22Rv1 (cell line): ENCODE measurements around the gene MFSD6.

Experiments
- H3K27ac ChIP-seq: fragments of 450-650 bp; 2 replicates; pipeline ENCODE4 v1.5.1; 2017
- CTCF ChIP-seq: fragments of 450-650 bp; IDR thresholded peaks from 2 replicates; pipeline ENCODE4 v1.5.1; 2017; ENCODE audit warnings: mild to moderate bottlenecking
- ZFX ChIP-seq: fragments of 450-650 bp; IDR thresholded peaks from 2 replicates; pipeline ENCODE4 v1.6.1; 2017; ENCODE audit warnings: antibody characterized with exemption, borderline replicate concordance

MFSD6 gene

GRCh38 chr2:190456833-190457232 is 48.7 kb downstream of the MFSD6 start:
- TF ChIP-seq CTCF (no peak), ZFX (no peak)
- no peak overlapping the region for H3K27ac ChIP-seq

GRCh38 chr2:190457256-190457655 is 49.1 kb downstream of the MFSD6 start:
- TF ChIP-seq CTCF (no peak), ZFX (no peak)
- no peak overlapping the region for H3K27ac ChIP-seq

GRCh38 chr2:190458352-190459107 is 50.4 kb downstream of the MFSD6 start:
- TF ChIP-seq ZFX (no peak), CTCF (no peak)
- no peak overlapping the region for H3K27ac ChIP-seq

- H3K27ac ChIP-seq: no peak overlapping the region
- TF ChIP-seq ZFX (no peak), CTCF (no peak)
These were observed 51.7 kb downstream of the MFSD6 start for GRCh38 chr2:190459881-190460280.

GRCh38 chr2:190460487-190460886 is 52.3 kb downstream of the MFSD6 start:
- no peak overlapping the region for H3K27ac ChIP-seq
- TF ChIP-seq ZFX (no peak), CTCF (no peak)

GRCh38 chr2:190462181-190462580 is 54.0 kb downstream of the MFSD6 start:
- no peak overlapping the region for H3K27ac ChIP-seq
- TF ChIP-seq CTCF: no peak

- no peak overlapping the region for H3K27ac ChIP-seq
- TF ChIP-seq ZFX (no peak), CTCF (no peak)
These were observed 54.5 kb downstream of the MFSD6 start for GRCh38 chr2:190462611-190463010.
